GM12878 (cell line): ENCODE results near the gene RNF126. TPM values are rescaled to one million over a fixed set of nuclear protein-coding genes. Genes with fewer than 3 reads are reported as not detected.
A peak's percentile ranks its signal among the peaks of the same experiment; 100 is the strongest.

Experiments
- BCL11A ChIP-seq: IDR thresholded peaks from 2 replicates; pipeline ENCODE4 v1.6.1; 2011; ENCODE audit warnings: low read depth, low read length
- CEBPZ ChIP-seq: fragments of 150-350 bp; IDR thresholded peaks from 2 replicates; pipeline ENCODE4 v1.6.1; 2016; ENCODE audit warnings: low read depth, low read length
- CREM ChIP-seq: IDR thresholded peaks from 2 replicates; pipeline ENCODE4 v1.6.1; 2014; ENCODE audit warnings: antibody characterized with exemption, low read depth
- CTCF ChIP-seq, 3 experiments: IDR thresholded peaks in 2 of 3; conservative IDR thresholded peaks in 1 of 3; 2 replicates each; pipeline ENCODE4 v1.5.1; 2011; ENCODE audit warnings: low read depth in 3 of 3, low read length in 3 of 3, mild to moderate bottlenecking in 3 of 3, control low read depth in 2 of 3, moderate library complexity in 2 of 3, inconsistent platforms in 1 of 3, mixed read lengths in 1 of 3; ENCODE audit not compliant: control insufficient read depth in 2 of 3, insufficient read depth in 1 of 3; ENCODE audit errors: extremely low read depth in 1 of 3
- ELK1 ChIP-seq: IDR thresholded peaks from 2 replicates; pipeline ENCODE4 v1.6.1; 2012; ENCODE audit warnings: low read depth, low read length, improper control_type of control experiment
- FOXK2 ChIP-seq: fragments of 450-650 bp; IDR thresholded peaks from 2 replicates; pipeline ENCODE4 v1.6.1; 2017; ENCODE audit warnings: mild to moderate bottlenecking, moderate library complexity
- HSF1 ChIP-seq: fragments of 150-350 bp; IDR thresholded peaks from 2 replicates; pipeline ENCODE4 v1.6.1; 2014; ENCODE audit warnings: mild to moderate bottlenecking, low read depth, low read length
- MAX ChIP-seq: IDR thresholded peaks from 2 replicates; pipeline ENCODE4 v1.6.1; 2012; ENCODE audit warnings: low read depth, low read length, improper control_type of control experiment
- MEF2B ChIP-seq: fragments of 450-650 bp; IDR thresholded peaks from 2 replicates; pipeline ENCODE4 v1.6.1; 2018; ENCODE audit warnings: mild to moderate bottlenecking, moderate library complexity; ENCODE audit not compliant: partially characterized antibody, poor library complexity, severe bottlenecking
- MTA3 ChIP-seq: IDR thresholded peaks from 2 replicates; pipeline ENCODE4 v1.6.1; 2012; ENCODE audit warnings: low read length, inconsistent platforms, borderline replicate concordance
- NR2F1 ChIP-seq: fragments of 450-650 bp; conservative IDR thresholded peaks from 2 replicates; pipeline ENCODE4 v1.6.1; 2017; ENCODE audit warnings: mild to moderate bottlenecking
- POLR2A ChIP-seq: IDR thresholded peaks from 2 replicates; pipeline ENCODE4 v1.6.1; 2011; ENCODE audit warnings: low read depth, mild to moderate bottlenecking, low read length
- RB1 ChIP-seq: fragments of 450-650 bp; formaldehyde crosslinking; IDR thresholded peaks from 2 replicates; pipeline ENCODE4 v1.6.1; 2017; ENCODE audit warnings: mild to moderate bottlenecking, borderline replicate concordance
- RCOR1 ChIP-seq: conservative IDR thresholded peaks from 2 replicates; pipeline ENCODE4 v1.6.1; 2012; ENCODE audit warnings: low read depth, low read length, improper control_type of control experiment
- RELB ChIP-seq: fragments of 450-650 bp; IDR thresholded peaks from 2 replicates; pipeline ENCODE4 v1.6.1; 2017; ENCODE audit warnings: low read depth, mild to moderate bottlenecking, moderate library complexity
- SUPT20H ChIP-seq: IDR thresholded peaks from 2 replicates; pipeline ENCODE4 v1.6.1; 2011; ENCODE audit warnings: low read depth, mild to moderate bottlenecking, low read length, moderate library complexity, borderline replicate concordance; ENCODE audit not compliant: control insufficient read depth
- TAF1 ChIP-seq: IDR thresholded peaks from 2 replicates; pipeline ENCODE4 v1.6.1; 2011; ENCODE audit warnings: mild to moderate bottlenecking, low read depth, low read length, borderline replicate concordance
- TCF3 ChIP-seq: IDR thresholded peaks from 2 replicates; pipeline ENCODE4 v1.6.1; 2012; ENCODE audit warnings: low read depth, mild to moderate bottlenecking, low read length, borderline replicate concordance; ENCODE audit not compliant: insufficient read depth
- TCF7 ChIP-seq: IDR thresholded peaks from 2 replicates; pipeline ENCODE4 v1.6.1; 2014; ENCODE audit warnings: antibody characterized with exemption, borderline replicate concordance
- WRNIP1 ChIP-seq: IDR thresholded peaks from 2 replicates; pipeline ENCODE4 v1.6.1; 2011; ENCODE audit warnings: low read depth, low read length, improper control_type of control experiment, borderline replicate concordance
- YY1 ChIP-seq: IDR thresholded peaks from 2 replicates; pipeline ENCODE4 v1.6.1; 2011; ENCODE audit warnings: low read depth, mild to moderate bottlenecking, low read length
- polyA plus RNA-seq, 11 experiments: library from polyadenylated mRNA; depleted of rRNA in 4 of 11; unstranded in 6 of 11; stranded (reverse) in 5 of 11; fragments of >200 nt; fragmentation: Nextera tagmentation in 4 of 11; fragmentation: Illumina TruSeq in 1 of 11; extraction: Ambion mirVana in 4 of 11; extraction: Trizol in 1 of 11; gene quantifications; 1 replicate in 1 of 11; 2 replicates in 10 of 11; pipeline versions ENCODE4 v1.2.1 to v1.2.3, GENCODE V29; 2011 to 2016; ENCODE audit warnings: inconsistent platforms in 2 of 11, missing spikeins in 2 of 11, low read depth in 1 of 11
- total RNA-seq, 4 experiments: library from RNA; depleted of rRNA in 3 of 4; stranded (reverse); fragments of >200 nt in 3 of 4; fragmentation: Illumina TruSeq in 1 of 4; extraction: Trizol in 1 of 4; gene quantifications; 2 replicates each; pipeline versions ENCODE4 v1.2.1 to v1.2.3, GENCODE V29; 2013 to 2021

Gene RNF126
- total and polyA plus RNA-seq, 10 of the 15 experiments (the other 5 are each of a cell fraction or from before 2014, with no cell fraction given): 0.45 to 100 (median 50.6) TPM

- no peak for TF ChIP-seq TAF1
- no peak for TF ChIP-seq WRNIP1
- TF ChIP-seq TCF7: no peak
- no peak for TF ChIP-seq ELK1
- no peak for TF ChIP-seq MEF2B
- TF ChIP-seq FOXK2: no peak
- peak; percentile 78; the same call in 1 of the 2 replicates for TF ChIP-seq MAX
- TF ChIP-seq HSF1: no peak
- TF ChIP-seq CEBPZ: no peak
- no peak for TF ChIP-seq RCOR1
- TF ChIP-seq CTCF (IDR thresholded peaks at IDR 0.05 in 2 of 3, conservative IDR thresholded peaks at IDR 0.05 in 1 of 3; ENCODE audit: control insufficient read depth in 2 of 3, extremely low read depth in 1 of 3, insufficient read depth in 1 of 3, low read depth in 3 of 3, low read length in 3 of 3): peak; percentile 81 to 95 (median 95); a peak in 5 of 6 replicates
- TF ChIP-seq RELB: peak; percentile 66
- 0 out of 2 replicates have a peak, but pooled peaks have one; percentile 18 for TF ChIP-seq NR2F1
- no peak for TF ChIP-seq TCF3
- no peak for TF ChIP-seq CREM
- no peak for TF ChIP-seq POLR2A
- no peak for TF ChIP-seq SUPT20H
- peak; percentile 68 for TF ChIP-seq YY1
- TF ChIP-seq BCL11A: no peak
- TF ChIP-seq RB1: peak; percentile 70; the same call in 1 of the 2 replicates
- TF ChIP-seq MTA3: no peak
These were observed 2.0 kb upstream of the RNF126 start (continued) for GRCh38 chr19:664913-665443.
